DOHH2 (cell line): Measurements from ENCODE around the gene TES.

Experiments used
- CTCF ChIP-seq: fragments of 200-600 bp; sonication (generic); IDR thresholded peaks from one replicate; pipeline ENCODE4 v1.5.1; 2014; ENCODE audit warnings: antibody characterized with exemption, mild to moderate bottlenecking, low read depth, low read length; ENCODE audit not compliant: poor library complexity, severe bottlenecking
- EZH2phosphoT487 ChIP-seq: fragments of 200-600 bp; sonication (generic); IDR thresholded peaks from 2 replicates; pipeline ENCODE4 v1.6.1; 2017; ENCODE audit warnings: borderline replicate concordance, mild to moderate bottlenecking, antibody characterized with exemption, low read length, moderate library complexity, mixed read lengths

- TF ChIP-seq CTCF = no peak
- TF ChIP-seq EZH2phosphoT487 = no peak
Observed at GRCh38 chr7:116213361-116214130, 3.2 kb downstream of the TES start.
